B cell (primary cell): ENCODE data around the gene ZSWIM9.

Source experiments
- CTCF ChIP-seq: fragments of 200-600 bp; IDR thresholded peaks from one replicate; pipeline ENCODE4 v1.8.0; 2022; ENCODE audit warnings: antibody characterized with exemption, mild to moderate bottlenecking
- EZH2 ChIP-seq: IDR thresholded peaks from 2 replicates; pipeline ENCODE4 v1.6.1; 2012; ENCODE audit warnings: borderline replicate concordance, low read depth, mild to moderate bottlenecking, moderate library complexity, low read length; ENCODE audit not compliant: insufficient read depth, poor library complexity, severe bottlenecking

GRCh38 chr19:48175578-48175977, 5.1 kb downstream of the ZSWIM9 start:
- TF ChIP-seq CTCF (no peak), EZH2 (no peak)
